ENCODE results near the gene PP2D1. TPM values are rescaled to one million over a fixed set of nuclear protein-coding genes. Genes with fewer than 3 reads are reported as not detected.

PP2D1 gene
- total RNA-seq, 3 donors from 2014 or later (not counting 1 experiment from before 2014, with no cell fraction given), result not detected

DNA sequence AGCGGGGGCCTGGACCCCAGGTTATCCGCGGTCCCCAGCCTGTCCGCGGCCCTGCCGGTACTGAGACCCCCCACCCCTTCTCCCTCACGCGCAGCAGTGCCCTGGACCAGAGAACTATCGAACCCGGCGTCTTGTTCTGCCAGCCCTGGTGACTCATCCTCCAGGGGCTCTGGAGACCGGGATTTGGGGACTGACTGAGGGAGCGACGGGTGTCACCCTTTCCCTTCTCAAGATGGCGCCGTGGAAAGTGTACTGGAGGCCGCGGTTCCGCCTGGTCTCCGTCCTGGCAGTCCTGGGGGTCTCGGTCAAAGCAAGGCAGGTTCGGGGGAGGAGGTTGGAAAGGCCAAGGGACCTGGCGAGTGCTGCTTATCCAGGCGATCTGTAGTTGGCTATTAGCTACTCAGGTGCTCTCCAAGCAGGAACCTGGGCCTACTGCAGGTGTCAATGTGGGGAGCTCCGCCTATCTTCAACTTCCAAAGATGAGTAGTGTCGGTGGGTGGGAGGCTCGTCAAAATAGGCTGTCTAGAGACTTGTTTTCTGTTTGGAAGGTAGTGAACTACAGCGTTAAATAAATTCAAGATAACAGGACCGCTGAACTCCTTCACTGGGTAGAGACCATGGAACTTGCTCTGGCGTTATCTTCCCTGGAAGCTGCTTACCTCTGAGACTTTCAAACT lies 64.4 kb downstream of the PP2D1 start:
- Mint-ChIP-seq H3K4me1 (peaks cover 36 to 52% of the 10 kb centered on the region in 2 donors), H3K4me3 (peak overlapping the region; percentile 97), H3K36me3 (no peaks in the 10 kb centered on the region), H3K27me3 (ENCODE audit: low read depth in 2 of 2) (no peaks in the 10 kb centered on the region), H3K9me3 (no peaks in the 10 kb centered on the region), H3K27ac (peak overlapping the region; percentile 96 to 97)
- WGBS (ENCODE audit: insufficient coverage), result under 1% methylated on average over 30 of the region's 30 CpGs
- ATAC-seq, result peak; percentile 0 to 25 (median 3)
- Histone ChIP-seq H3K27me3 (ENCODE audit: control insufficient read depth, insufficient read depth, low read length) (no peaks in the 10 kb centered on the region), H3K36me3 (ENCODE audit: control insufficient read depth, insufficient read depth, low read length) (peaks cover 12% of the 10 kb centered on the region), H3K4me3 (ENCODE audit: low read length) (peak overlapping the region; percentile 89), H3K4me1 (ENCODE audit: control insufficient read depth, insufficient read depth, low read length) (peaks cover 19% of the 10 kb centered on the region), H3K27ac (ENCODE audit: low read length) (peak overlapping the region; percentile 97), H3K9me3 (ENCODE audit: control insufficient read depth, insufficient read depth, low read length) (no peaks in the 10 kb centered on the region)
- intact Hi-C loops (cut with micrococcal nuclease), result loop anchor here (1.0 to 2.0 kb wide), 3 partner anchors 91 to 239 kb away; partner anchors contain the start of gene SGO1
- peak in 1 of 2 donors; percentile 72 for DNase-seq
- TF ChIP-seq, protein P1, sequence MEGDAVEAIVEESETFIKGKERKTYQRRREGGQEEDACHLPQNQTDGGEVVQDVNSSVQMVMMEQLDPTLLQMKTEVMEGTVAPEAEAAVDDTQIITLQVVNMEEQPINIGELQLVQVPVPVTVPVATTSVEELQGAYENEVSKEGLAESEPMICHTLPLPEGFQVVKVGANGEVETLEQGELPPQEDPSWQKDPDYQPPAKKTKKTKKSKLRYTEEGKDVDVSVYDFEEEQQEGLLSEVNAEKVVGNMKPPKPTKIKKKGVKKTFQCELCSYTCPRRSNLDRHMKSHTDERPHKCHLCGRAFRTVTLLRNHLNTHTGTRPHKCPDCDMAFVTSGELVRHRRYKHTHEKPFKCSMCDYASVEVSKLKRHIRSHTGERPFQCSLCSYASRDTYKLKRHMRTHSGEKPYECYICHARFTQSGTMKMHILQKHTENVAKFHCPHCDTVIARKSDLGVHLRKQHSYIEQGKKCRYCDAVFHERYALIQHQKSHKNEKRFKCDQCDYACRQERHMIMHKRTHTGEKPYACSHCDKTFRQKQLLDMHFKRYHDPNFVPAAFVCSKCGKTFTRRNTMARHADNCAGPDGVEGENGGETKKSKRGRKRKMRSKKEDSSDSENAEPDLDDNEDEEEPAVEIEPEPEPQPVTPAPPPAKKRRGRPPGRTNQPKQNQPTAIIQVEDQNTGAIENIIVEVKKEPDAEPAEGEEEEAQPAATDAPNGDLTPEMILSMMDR (IDR thresholded peaks at IDR 0.05), result no peak

DNA sequence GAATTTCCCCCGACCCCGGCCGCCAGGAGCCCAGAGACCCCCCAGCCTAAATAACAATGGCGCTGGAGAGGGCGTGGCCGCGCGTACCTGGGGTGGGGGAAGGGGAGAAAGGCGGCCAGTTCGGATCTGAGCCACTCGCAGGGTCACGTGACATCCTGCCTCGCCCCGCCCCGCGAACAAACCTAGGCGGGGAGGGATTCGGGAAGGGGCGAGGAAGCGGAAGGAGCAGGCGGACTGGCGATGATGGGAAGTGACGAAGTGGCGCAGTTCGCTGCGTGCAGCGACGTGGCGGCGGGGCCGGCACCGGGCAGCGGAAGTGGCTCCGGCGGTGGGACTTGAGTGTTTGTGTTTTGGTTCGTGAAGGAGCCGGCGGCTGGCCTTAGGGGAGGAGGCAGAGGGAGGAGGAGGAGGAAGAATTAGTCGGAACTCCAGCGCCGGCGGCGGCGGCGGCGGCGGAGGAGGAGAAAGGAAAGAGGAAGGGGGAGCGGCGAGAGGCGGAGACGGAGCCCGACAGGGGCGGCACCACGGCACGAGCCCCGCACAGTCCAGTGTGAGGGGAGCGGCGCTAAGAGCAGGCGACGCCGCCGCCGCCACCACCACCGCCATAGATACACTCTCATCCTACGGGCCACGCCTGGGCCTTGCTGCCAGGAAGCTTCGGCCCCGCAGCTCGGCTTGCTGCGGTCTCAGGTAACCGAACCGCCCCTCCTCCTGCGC lies 65.1 kb downstream of the PP2D1 start, which contains the start of gene RAB5A:
RAB5A (plus strand) TSS at position 266 of the 717 bp plus-strand sequence. CDS start 3,802 bp downstream, outside the sequence.
- DNase-seq (peak; percentile 87 to 99), ATAC-seq (peak; percentile 81 to 92 (median 86))
- H3K9me3 ChIP-seq (ENCODE audit: control insufficient read depth, insufficient read depth, low read length), result no peaks in the 10 kb centered on the region
- H3K36me3 ChIP-seq (ENCODE audit: control insufficient read depth, insufficient read depth, low read length), result peaks cover 9% of the 10 kb centered on the region
- no peaks in the 10 kb centered on the region for H3K36me3 Mint-ChIP-seq
- peaks cover 19% of the 10 kb centered on the region for H3K4me1 ChIP-seq (ENCODE audit: control insufficient read depth, insufficient read depth, low read length)
- H3K9me3 Mint-ChIP-seq, result no peaks in the 10 kb centered on the region
- TF ChIP-seq, protein P1 (IDR thresholded peaks at IDR 0.05), result no peak
- H3K4me3 Mint-ChIP-seq, result peak within 1 kb of the TSS; percentile 97
- peak within 1 kb of the TSS; percentile 89 for H3K4me3 ChIP-seq (ENCODE audit: low read length)
- WGBS (ENCODE audit: insufficient coverage), result under 1% methylated on average over 70 of the region's 73 CpGs
- peaks cover 35 to 51% of the 10 kb centered on the region in 2 donors for H3K4me1 Mint-ChIP-seq
- H3K27me3 ChIP-seq (ENCODE audit: control insufficient read depth, insufficient read depth, low read length), result no peaks in the 10 kb centered on the region
- no peaks in the 10 kb centered on the region for H3K27me3 Mint-ChIP-seq (ENCODE audit: low read depth in 2 of 2)
- intact Hi-C loops (cut with micrococcal nuclease), result loop anchor here (1.0 to 2.0 kb wide), 3 partner anchors 92 to 239 kb away; partner anchors contain the start of gene SGO1
- H3K27ac ChIP-seq (ENCODE audit: low read length), result peak within 1 kb of the TSS; percentile 97
- peak within 1 kb of the TSS; percentile 96 to 97 for H3K27ac Mint-ChIP-seq

DNA sequence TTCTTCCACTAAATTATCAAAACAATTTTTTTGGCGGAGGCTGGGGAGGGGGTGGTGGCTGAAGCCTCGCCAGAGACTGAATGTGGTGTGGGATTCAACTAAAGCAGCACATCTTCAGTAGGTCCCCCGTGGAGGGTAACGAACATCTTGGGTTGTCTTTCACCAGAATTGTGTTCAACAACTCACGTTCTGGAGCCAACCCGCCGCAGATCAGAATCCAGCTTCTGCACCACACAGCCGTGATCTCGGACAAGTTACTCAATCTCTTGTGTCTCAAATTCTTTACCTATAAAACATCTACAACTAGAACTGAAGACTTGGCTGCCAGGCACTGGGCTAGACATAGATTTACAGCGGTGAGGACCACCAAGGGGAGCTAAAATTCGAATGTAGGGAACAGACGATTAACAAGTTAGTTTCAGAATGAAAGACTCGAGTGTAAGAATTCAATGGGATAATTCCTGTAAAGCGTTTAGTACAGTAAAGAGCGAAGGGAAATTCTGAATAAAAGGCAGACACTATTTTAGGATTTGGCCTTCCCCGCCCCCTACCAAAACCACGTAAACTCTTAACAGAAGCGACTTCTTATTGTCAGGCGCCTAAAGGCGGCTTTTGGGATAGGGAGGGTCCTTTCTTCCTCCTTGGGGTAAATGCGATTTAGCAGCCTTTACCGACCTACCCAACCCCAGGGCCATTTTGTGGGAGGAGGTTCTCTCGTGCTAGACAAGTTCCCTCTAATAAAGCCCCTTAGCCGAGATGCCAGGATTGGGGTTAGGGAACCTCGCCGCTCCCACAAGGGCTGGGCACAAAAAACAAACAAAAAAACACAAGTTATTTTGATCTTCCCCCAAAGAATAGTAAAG lies 65.9 kb downstream of the PP2D1 start:
- no peaks in the 10 kb centered on the region for H3K27me3 ChIP-seq (ENCODE audit: control insufficient read depth, insufficient read depth, low read length)
- H3K27ac ChIP-seq (ENCODE audit: low read length), result peak overlapping the region; percentile 97
- peak overlapping the region; percentile 96 to 97 for H3K27ac Mint-ChIP-seq
- peaks cover 19% of the 10 kb centered on the region for H3K4me1 ChIP-seq (ENCODE audit: control insufficient read depth, insufficient read depth, low read length)
- peak; percentile 17 to 33 for DNase-seq
- intact Hi-C loops (cut with micrococcal nuclease), result loop anchor here (2.0 kb wide), 2 partner anchors 93 to 159 kb away; no protein-coding TSS in a partner anchor
- H3K4me3 ChIP-seq (ENCODE audit: low read length), result peak overlapping the region; percentile 89
- TF ChIP-seq, protein P1 (IDR thresholded peaks at IDR 0.05), result no peak
- ATAC-seq, result no peak
- WGBS (ENCODE audit: insufficient coverage), result 65% methylated on average over 17 of the region's 26 CpGs
- no peaks in the 10 kb centered on the region for H3K9me3 Mint-ChIP-seq
- H3K27me3 Mint-ChIP-seq (ENCODE audit: low read depth in 2 of 2), result no peaks in the 10 kb centered on the region
- peak overlapping the region; percentile 97 for H3K4me3 Mint-ChIP-seq
- no peaks in the 10 kb centered on the region for H3K9me3 ChIP-seq (ENCODE audit: control insufficient read depth, insufficient read depth, low read length)
- peaks cover under 1% of the 10 kb centered on the region for H3K36me3 ChIP-seq (ENCODE audit: control insufficient read depth, insufficient read depth, low read length)
- H3K4me1 Mint-ChIP-seq, result peaks cover 30 to 46% of the 10 kb centered on the region in 2 donors
- H3K36me3 Mint-ChIP-seq, result no peaks in the 10 kb centered on the region

Data from natural killer cell (primary cell).